NCI-H2029 (cell line): ENCODE measurements around the gene BACE2.
"Not testable (repeated sequence)": the region's sequence is repeated elsewhere in the genome, so short reads cannot be mapped to it uniquely, and the experiment has no call there.

Source experiments
- DNase-seq: peaks from one replicate; lab custom pipeline; 2025; lab: John Stamatoyannopoulos, UW

Gene BACE2

DNA sequence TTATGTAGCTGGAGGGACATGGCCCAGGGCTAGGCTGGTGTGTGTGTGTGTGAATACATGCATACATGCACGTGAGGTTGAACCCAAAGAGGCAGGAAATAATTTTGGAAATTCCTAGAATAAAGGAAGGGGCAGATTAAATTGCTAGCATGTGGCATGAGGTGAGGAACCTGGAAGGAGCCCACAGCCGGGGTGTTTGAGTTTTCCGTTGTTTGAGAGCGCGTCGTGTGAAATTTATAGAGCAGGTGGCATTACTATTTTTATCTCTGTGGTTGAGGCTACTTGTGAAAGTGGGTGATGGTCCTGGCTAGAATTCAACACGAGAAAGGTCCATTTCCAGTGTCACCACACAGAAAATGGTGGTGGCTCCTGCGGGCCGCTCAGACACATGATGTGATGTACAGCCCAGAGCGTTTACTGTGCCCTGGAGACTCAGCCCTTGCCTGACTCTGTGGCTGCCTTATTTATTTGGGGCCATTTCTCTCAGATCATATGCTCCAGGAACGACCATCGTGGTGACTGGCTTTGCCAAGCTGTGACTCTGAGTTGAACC, 48.0 kb downstream of the BACE2 start:
- DNase-seq = no peak

DNA sequence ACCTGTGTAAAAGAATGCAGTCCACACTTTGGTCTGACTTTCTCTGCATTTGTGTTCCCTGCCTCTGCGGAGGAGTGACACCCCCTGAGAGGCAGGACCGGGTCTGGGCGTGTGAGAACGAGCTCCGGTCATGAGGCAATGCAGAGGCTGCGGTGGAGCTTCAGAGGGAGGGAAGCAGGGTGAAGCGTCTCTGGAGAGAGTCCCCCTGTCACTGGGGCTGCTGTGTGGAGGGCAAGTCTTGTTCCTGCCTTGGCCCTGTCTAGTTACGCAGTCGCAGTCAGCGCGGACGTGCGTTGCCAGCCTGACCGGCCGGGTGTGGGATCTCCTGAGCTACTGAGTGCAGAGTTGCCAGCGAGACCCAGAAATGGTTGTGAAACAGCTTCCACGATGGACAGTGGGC, 48.5 kb downstream of the BACE2 start:
- DNase-seq = no peak

DNA sequence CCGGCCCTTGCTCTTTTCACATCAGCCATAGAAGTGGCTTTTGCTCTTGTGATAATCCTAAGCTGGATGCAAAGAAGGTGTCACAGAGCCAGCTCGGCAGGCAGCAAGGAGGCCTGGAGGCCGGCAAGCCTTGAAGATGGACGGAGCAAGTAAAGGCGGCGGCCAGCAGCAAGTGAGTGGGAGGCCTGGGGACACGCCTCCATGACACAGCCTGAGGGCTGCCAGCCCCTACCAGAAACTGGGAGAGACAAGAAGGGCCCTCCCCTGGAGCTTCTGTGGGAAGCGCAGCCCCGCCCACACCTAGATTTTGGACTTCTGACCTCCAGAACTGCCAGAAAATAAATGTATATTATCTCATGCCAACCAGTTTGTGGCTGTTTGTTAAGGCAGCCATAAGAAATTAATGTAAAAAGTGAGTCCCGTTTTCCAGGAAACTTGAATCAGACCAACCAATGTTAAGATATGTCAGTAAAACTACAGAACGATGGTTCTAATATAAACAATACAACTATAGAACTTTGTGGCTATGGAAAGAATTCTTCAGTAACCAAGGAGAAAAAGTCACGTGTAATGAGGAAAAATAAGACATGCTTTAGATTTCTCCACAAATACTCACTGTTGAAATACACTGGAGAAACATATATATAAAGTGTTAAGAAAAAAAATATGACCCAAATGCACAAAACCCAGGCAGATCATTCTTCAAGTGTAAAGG, 49.9 kb downstream of the BACE2 start:
- DNase-seq = no peak

- no peak for DNase-seq
Observed at GRCh38 chr21:41219498-41220207, 51.7 kb downstream of the BACE2 start.

DNA sequence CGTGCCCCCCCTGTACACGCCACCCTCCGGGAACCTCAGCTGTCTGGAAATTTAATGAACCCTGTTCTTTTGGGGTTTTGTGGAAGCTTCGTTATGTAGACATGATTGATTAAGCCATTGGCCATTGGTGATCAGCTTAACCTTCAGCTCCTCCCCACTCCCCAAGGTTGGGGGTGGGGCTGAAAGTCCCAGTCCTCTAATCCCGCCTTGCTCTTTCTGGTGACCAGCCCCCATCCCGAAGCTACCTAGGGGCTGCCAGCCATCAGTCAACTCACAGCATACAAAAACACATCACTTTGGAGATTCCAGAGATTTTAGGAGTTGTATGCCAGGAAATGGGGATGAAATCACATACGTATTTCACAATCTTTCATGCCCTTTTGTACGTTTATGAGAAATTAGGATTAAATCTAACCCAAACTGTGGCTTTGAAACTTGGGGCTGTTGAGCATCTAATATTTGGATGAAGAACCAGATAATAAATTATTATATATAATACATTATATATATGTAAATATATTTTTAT, 52.3 kb downstream of the BACE2 start:
- no peak for DNase-seq

- no peak for DNase-seq
Observed at GRCh38 chr21:41222247-41223068, 54.5 kb downstream of the BACE2 start.

DNA sequence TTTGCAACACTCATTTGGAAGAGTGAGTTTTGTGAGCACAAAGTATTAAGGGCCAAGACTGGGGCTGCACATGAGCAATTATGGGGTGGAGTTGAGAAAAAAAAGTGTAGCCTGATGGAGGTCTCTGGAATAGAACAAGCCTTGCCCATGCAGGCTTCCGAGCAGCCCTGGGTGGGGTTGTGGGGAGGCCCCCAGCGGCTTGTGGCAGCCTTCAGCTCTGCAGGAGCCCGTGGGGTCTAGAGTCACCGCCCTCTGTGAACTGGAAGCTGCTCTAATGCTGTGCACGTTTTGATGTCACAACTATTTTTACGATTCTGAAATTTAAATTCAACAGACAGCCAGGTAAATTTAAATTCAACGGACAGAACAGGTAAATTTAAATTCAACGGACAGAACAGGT, 58.9 kb downstream of the BACE2 start:
- no peak for DNase-seq

GRCh38 chr21:41227357-41228005, 59.5 kb downstream of the BACE2 start:
- DNase-seq = no peak

DNA sequence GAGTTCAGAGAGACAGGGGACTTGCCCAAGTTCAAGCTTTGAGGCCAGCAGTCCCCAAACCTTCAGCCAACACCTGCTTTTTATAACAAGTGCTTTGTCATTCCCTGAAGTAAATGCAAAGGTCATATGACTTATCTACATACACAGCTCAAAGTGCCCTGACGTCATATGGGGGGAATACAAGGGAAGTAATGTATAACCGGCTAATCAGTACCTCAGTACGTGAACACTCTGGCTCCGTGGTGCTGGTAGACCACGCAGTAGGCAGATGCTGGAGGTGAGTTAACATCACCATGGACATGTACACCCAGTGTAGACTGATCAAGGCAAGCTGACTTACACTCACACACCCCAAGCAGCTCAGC, 60.0 kb downstream of the BACE2 start:
- no peak for DNase-seq

GRCh38 chr21:41228492-41228891, 60.5 kb downstream of the BACE2 start:
- no peak for DNase-seq

DNA sequence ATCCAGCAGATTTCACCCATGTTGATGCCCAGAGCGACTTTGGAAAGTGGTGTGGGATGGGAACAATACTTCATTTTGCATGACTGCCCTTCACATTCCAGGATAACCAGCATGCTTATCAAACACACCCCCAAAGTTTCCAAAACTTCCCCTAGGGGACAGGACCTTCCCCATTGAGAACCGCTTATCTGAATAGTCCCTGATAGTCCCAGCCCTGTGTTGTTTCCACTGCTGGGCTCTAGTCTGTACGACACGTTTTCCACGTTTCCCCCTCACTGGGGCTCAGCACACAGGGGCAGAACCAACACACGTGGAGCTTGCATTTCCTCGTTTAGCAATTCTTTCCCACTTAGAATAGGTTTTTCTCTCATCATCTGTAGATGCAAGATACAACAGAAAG, 61.0 kb downstream of the BACE2 start:
- no peak for DNase-seq

GRCh38 chr21:41229509-41230248, 61.7 kb downstream of the BACE2 start:
- no peak for DNase-seq

- no peak for DNase-seq
Observed at GRCh38 chr21:41230497-41230896, 62.5 kb downstream of the BACE2 start.

- DNase-seq = no peak
Observed at GRCh38 chr21:41231060-41231459, 63.1 kb downstream of the BACE2 start.

- DNase-seq = no peak
Observed at GRCh38 chr21:41232013-41232412, 64.1 kb downstream of the BACE2 start.

- DNase-seq = no peak
Observed at GRCh38 chr21:41233916-41234315, 66.0 kb downstream of the BACE2 start.

- DNase-seq = peak; percentile 65
Observed at GRCh38 chr21:41234569-41234968, 66.6 kb downstream of the BACE2 start.

DNA sequence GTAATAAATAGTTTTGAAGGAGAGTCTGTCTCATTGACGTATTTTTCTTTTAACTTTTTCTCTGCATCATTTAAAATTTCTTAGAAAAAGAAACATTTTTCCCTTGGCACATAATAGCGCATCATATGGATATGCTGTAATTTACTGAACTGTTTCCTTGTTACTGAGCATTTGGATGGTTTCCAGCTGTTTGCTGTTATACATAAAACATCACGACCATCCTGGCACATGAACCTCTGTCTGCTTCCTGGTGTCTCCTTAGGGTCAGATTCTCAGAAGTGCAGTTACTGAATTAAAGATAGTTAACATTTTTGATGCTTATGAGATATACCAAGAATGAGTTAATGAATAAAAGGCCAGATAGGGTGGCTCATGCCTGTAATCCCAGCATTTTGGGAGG, 67.2 kb downstream of the BACE2 start:
- peak; percentile 92 for DNase-seq

- no peak for DNase-seq
Observed at GRCh38 chr21:41236352-41236973, 68.5 kb downstream of the BACE2 start.

DNA sequence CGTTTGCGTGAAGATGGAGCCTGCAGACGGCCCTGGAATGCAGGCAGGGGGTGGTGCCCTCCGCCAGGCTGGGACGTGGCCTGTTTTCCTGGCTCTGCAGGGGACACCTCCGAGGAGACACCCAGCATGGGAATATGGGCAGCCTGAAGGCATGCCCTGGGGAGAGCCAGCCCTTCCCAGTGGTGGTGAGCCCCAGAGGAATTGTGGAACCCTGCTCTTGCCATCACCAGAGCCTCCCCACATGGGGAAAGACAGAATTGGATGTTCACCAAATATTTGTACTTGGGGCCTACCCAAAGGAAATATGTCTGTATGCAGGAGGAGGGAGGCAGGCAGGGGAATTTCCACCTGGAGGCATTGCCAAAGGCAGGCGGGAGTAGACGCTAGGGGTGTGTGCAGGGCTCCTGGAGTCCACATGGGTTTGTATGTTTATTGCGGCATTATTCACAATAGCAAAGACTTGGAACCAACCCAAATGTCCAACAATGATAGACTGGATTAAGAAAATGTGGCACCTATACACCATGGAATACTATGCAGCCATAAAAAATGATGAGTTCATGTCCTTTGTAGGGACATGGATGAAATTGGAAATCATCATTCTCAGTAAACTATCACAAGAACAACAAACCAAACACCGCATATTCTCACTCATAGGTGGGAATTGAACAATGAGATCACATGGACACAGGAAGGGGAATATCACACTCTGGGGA, 70.3 kb downstream of the BACE2 start:
- not testable (repeated sequence) for DNase-seq
